H9 (cell line): Measurements from ENCODE around the gene DNAJC30. TPM values are rescaled to one million over a fixed set of nuclear protein-coding genes. Genes with fewer than 3 reads are reported as not detected.
A peak's percentile ranks its signal among the peaks of the same experiment; 100 is the strongest.

ENCODE experiments used
- DNase-seq: peaks from one replicate; pipeline ENCODE4 v3.0.0-alpha.2; 2017
- H2AFZ ChIP-seq: one replicate; pipeline ENCODE4 v1.6.1; 2013; ENCODE audit warnings: mild to moderate bottlenecking, low read length, control low read depth, moderate library complexity
- H2AK5ac ChIP-seq: 2 replicates; pipeline ENCODE4 v1.6.1; 2013; ENCODE audit warnings: low read length, control low read depth, mixed read lengths; ENCODE audit not compliant: insufficient read length
- H2BK120ac ChIP-seq: one replicate; pipeline ENCODE4 v1.6.1; 2013; ENCODE audit warnings: low read depth, mild to moderate bottlenecking, low read length, control low read depth, inconsistent platforms; ENCODE audit not compliant: poor library complexity, severe bottlenecking
- H2BK12ac ChIP-seq: 2 replicates; pipeline ENCODE4 v1.6.1; 2013; ENCODE audit warnings: low read length, control low read depth, mixed read lengths, low read depth; ENCODE audit not compliant: insufficient read length
- H2BK15ac ChIP-seq: 2 replicates; pipeline ENCODE4 v1.6.1; 2013; ENCODE audit warnings: low read depth, low read length, control low read depth
- H2BK20ac ChIP-seq: one replicate; pipeline ENCODE4 v1.6.1; 2013; ENCODE audit warnings: low read depth, mild to moderate bottlenecking, low read length, control low read depth, inconsistent platforms; ENCODE audit not compliant: poor library complexity, severe bottlenecking
- H2BK5ac ChIP-seq: 2 replicates; pipeline ENCODE4 v1.6.1; 2013; ENCODE audit warnings: low read length, control low read depth, mixed read lengths; ENCODE audit not compliant: insufficient read length
- H3K14ac ChIP-seq: 2 replicates; pipeline ENCODE4 v1.6.1; 2013; ENCODE audit warnings: low read length, control low read depth; ENCODE audit not compliant: insufficient read depth
- H3K18ac ChIP-seq: 2 replicates; pipeline ENCODE4 v1.6.1; 2013; ENCODE audit warnings: low read depth, mild to moderate bottlenecking, mixed read lengths, low read length, control low read depth; ENCODE audit not compliant: insufficient read length
- H3K23ac ChIP-seq: 2 replicates; pipeline ENCODE4 v1.6.1; 2013; ENCODE audit warnings: low read length, control low read depth, mixed read lengths, low read depth; ENCODE audit not compliant: insufficient read length
- H3K23me2 ChIP-seq: 2 replicates; pipeline ENCODE4 v1.6.1; 2013; ENCODE audit warnings: low read depth, mild to moderate bottlenecking, mixed read lengths, low read length, control low read depth; ENCODE audit not compliant: insufficient read length, poor library complexity, severe bottlenecking
- H3K27ac ChIP-seq: 2 replicates; pipeline ENCODE4 v1.5.1; 2013; ENCODE audit warnings: low read length, control low read depth, mixed read lengths, low read depth; ENCODE audit not compliant: insufficient read length
- H3K27me3 ChIP-seq: 2 replicates; pipeline ENCODE4 v1.6.1; 2013; ENCODE audit warnings: low read length, control low read depth, inconsistent platforms; ENCODE audit not compliant: insufficient read depth
- H3K4ac ChIP-seq: 2 replicates; pipeline ENCODE4 v1.6.1; 2013; ENCODE audit warnings: low read depth, mild to moderate bottlenecking, control low read depth, inconsistent platforms, low read length, moderate library complexity
- H3K4me1 ChIP-seq: 2 replicates; pipeline ENCODE4 v1.6.1; 2013; ENCODE audit warnings: low read length, control low read depth, inconsistent platforms; ENCODE audit not compliant: insufficient read depth
- H3K4me2 ChIP-seq: 2 replicates; pipeline ENCODE4 v1.6.1; 2013; ENCODE audit warnings: low read length, control low read depth, mixed read lengths; ENCODE audit not compliant: insufficient read length, insufficient read depth
- H3K56ac ChIP-seq: 2 replicates; pipeline ENCODE4 v1.6.1; 2013; ENCODE audit warnings: low read depth, mild to moderate bottlenecking, mixed read lengths, low read length, control low read depth; ENCODE audit not compliant: insufficient read length
- H3K79me1 ChIP-seq: 2 replicates; pipeline ENCODE4 v1.6.1; 2013; ENCODE audit warnings: low read depth, mild to moderate bottlenecking, moderate library complexity, low read length, control low read depth, inconsistent platforms; ENCODE audit not compliant: insufficient read depth, poor library complexity, severe bottlenecking
- H3K79me2 ChIP-seq: 2 replicates; pipeline ENCODE4 v1.6.1; 2013; ENCODE audit warnings: low read length, control low read depth, inconsistent platforms; ENCODE audit not compliant: insufficient read depth
- H3K9ac ChIP-seq: 2 replicates; pipeline ENCODE4 v1.6.1; 2013; ENCODE audit warnings: low read length, control low read depth, mixed read lengths; ENCODE audit not compliant: insufficient read length; ENCODE audit errors: extremely low read depth
- H3K9me3 ChIP-seq: one replicate; pipeline ENCODE4 v1.6.1; 2013; ENCODE audit warnings: low read depth, low read length, inconsistent platforms; ENCODE audit not compliant: control insufficient read depth
- H3T11ph ChIP-seq: one replicate; pipeline ENCODE4 v1.6.1; 2013; ENCODE audit warnings: mild to moderate bottlenecking, low read length, control low read depth, inconsistent platforms
- H4K20me1 ChIP-seq: one replicate; pipeline ENCODE4 v1.6.1; 2013; ENCODE audit not compliant: control insufficient read depth, insufficient read length, insufficient read depth
- H4K5ac ChIP-seq: 2 replicates; pipeline ENCODE4 v1.6.1; 2013; ENCODE audit warnings: low read depth, mild to moderate bottlenecking, mixed read lengths, low read length, control low read depth; ENCODE audit not compliant: insufficient read length
- H4K8ac ChIP-seq: replicated peaks from 2 replicates; pipeline ENCODE4 v1.6.1; 2013; ENCODE audit warnings: low read length, control low read depth, mixed read lengths, low read depth; ENCODE audit not compliant: insufficient read length
- H4K91ac ChIP-seq: 2 replicates; pipeline ENCODE4 v1.6.1; 2013; ENCODE audit warnings: low read depth, mild to moderate bottlenecking, moderate library complexity, mixed read lengths, low read length, control low read depth; ENCODE audit not compliant: insufficient read length
- H3K27ac Mint-ChIP-seq, 3 experiments: 2 replicates in 2 of 3; 3 replicates in 1 of 3; pipeline ENCODE4 v1.8.0; 2020 to 2021; ENCODE audit warnings: mixed read lengths in 3 of 3, mild to moderate bottlenecking in 1 of 3, moderate library complexity in 1 of 3
- H3K27me3 Mint-ChIP-seq: 2 replicates; pipeline ENCODE4 v1.8.0; 2021; ENCODE audit warnings: low read depth, mild to moderate bottlenecking, moderate library complexity, mixed read lengths
- H3K36me3 Mint-ChIP-seq, 3 experiments: 2 replicates in 2 of 3; 3 replicates in 1 of 3; pipeline ENCODE4 v1.8.0; 2020 to 2021; ENCODE audit warnings: low read depth in 3 of 3, mixed read lengths in 3 of 3; ENCODE audit not compliant: insufficient read depth in 1 of 3
- H3K4me1 Mint-ChIP-seq, 2 experiments: 2 replicates each; pipeline ENCODE4 v1.8.0; 2020; ENCODE audit warnings: mixed read lengths in 2 of 2
- H3K4me3 Mint-ChIP-seq, 2 experiments: 2 replicates in 1 of 2; 3 replicates in 1 of 2; pipeline ENCODE4 v1.8.0; 2020 to 2021; ENCODE audit warnings: mild to moderate bottlenecking in 2 of 2, mixed read lengths in 2 of 2, moderate library complexity in 1 of 2
- H3K9me3 Mint-ChIP-seq, 2 experiments: 2 replicates in 1 of 2; 3 replicates in 1 of 2; pipeline ENCODE4 v1.8.0; 2020; ENCODE audit warnings: mild to moderate bottlenecking in 2 of 2, mixed read lengths in 2 of 2, moderate library complexity in 1 of 2
- CTCF ChIP-seq: fragments of 200-600 bp; sonication (generic); conservative IDR thresholded peaks from 3 replicates; pipeline ENCODE4 v1.8.0; 2021; ENCODE audit warnings: antibody characterized with exemption, mild to moderate bottlenecking
- WGBS: extraction: QIAGEN DNeasy Blood & Tissue Kit; methylation state at CpG from one replicate; pipeline ENCODE4 v1.1.7; 2013; ENCODE audit warnings: missing lambda C conversion rate, low lambda C conversion rate, mixed read lengths; ENCODE audit not compliant: insufficient read length; ENCODE audit errors: extremely low coverage; 5-methylcytosine and 5-hydroxymethylcytosine counted together
- total RNA-seq: library from RNA; stranded (reverse); gene quantifications from 2 replicates; pipeline ENCODE4 v1.2.1, GENCODE V29; 2021

Gene DNAJC30
- total RNA-seq, 1 experiment from 2014 or later, result 8.1 TPM

GRCh38 chr7:73685311-73685710, 2.1 kb upstream of the DNAJC30 start:
- Histone ChIP-seq H4K91ac (no peak overlapping the region), H3K79me2 (peaks cover 23% of the 10 kb centered on the region; the same call in 1 of the 2 replicates), H3K9ac (no peak overlapping the region), H3K23me2 (peaks cover 12% of the 10 kb centered on the region), H2AK5ac (no peak overlapping the region), H3K27me3 (no peaks in the 10 kb centered on the region), H2BK15ac (no peak overlapping the region), H4K5ac (no peak overlapping the region), H3K56ac (no peak overlapping the region), H3K79me1 (peaks cover 19% of the 10 kb centered on the region), H3T11ph (no peak overlapping the region), H4K20me1 (peaks cover 3% of the 10 kb centered on the region), H2BK5ac (no peak overlapping the region), H2BK120ac (no peak overlapping the region), H3K9me3 (no peaks in the 10 kb centered on the region), H3K4ac (no peak overlapping the region), H3K4me2 (no peak overlapping the region), H3K27ac (no peak overlapping the region), H3K23ac (no peak overlapping the region), H3K18ac (no peak overlapping the region), H2AFZ (no peak overlapping the region), H4K8ac (no peak overlapping the region), H2BK12ac (no peak overlapping the region), H3K14ac (no peak overlapping the region), H2BK20ac (no peak overlapping the region), H3K4me1 (peaks cover 4% of the 10 kb centered on the region; the same call in 1 of the 2 replicates)
- peaks cover 32 to 49% (median 40%) of the 10 kb centered on the region in 3 experiments; a peak in 6 of 7 replicates for H3K36me3 Mint-ChIP-seq
- peak overlapping the region; percentile 79 to 90; a peak in 3 of 5 replicates for H3K4me3 Mint-ChIP-seq
- TF ChIP-seq CTCF, result no peak
- no peaks in the 10 kb centered on the region; the same call in 1 of the 2 replicates for H3K27me3 Mint-ChIP-seq
- WGBS, result no CpG with 5 or more reads among the region's 18 CpGs
- no peak overlapping the region for H3K27ac Mint-ChIP-seq
- DNase-seq, result no peak
- peaks cover 14 to 23% of the 10 kb centered on the region in 2 experiments for H3K4me1 Mint-ChIP-seq
- no peaks in the 10 kb centered on the region for H3K9me3 Mint-ChIP-seq
